ENCODE results near the gene PLXNB1. TPM values are rescaled to one million over a fixed set of nuclear protein-coding genes. Genes with fewer than 3 reads are reported as not detected.

The PLXNB1 gene
- total RNA-seq, 1 experiment from 2014 or later: 35.6 TPM

DNA sequence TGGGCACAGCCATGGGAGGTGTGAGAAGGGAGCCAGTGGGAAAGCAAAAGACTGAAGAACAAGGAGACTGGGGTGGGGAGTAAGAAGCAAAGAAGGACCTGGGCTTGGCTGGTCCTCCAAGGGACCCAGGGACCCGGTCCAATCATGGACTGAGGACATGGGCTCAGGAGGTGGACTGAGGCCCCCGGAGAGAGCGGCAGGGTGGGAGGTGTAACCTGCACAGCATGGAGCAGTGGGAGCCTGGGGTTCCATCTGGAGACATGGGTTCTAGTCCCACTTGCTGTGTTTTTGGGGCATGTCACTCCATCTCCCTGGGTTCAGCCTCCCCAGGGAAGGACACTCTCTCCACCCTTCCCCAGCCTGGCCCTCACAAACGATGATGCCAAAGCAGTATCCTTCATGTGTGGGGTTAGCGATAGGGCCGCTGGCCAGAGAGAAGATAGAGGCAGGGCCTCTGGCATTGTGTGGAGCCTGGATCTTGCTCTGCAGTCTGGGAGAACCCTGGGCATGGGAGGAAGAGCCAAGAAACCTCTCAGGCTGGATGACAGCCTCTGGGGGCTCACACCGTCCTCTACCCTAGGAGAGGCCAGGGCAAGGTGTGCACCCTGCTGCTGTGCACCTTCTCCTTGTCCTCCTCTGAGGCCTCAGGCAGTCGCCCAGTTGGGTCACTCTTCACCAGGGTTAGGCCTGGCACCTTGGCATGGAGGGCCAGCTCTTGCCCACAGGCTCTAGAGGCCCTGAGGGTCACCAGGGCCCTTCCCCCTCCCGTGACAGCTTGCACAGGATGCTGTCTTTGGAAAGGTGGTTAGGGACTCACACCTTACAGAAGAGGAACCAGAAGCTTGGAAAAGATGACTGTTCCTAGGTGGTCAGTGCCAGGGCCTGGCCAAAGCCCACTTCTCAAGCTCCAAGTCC, 31.9 kb downstream of the PLXNB1 start:
- intact Hi-C loops (cut with micrococcal nuclease): no loop called here
- H2AFZ ChIP-seq (ENCODE audit: low read depth, low read length, poor library complexity, severe bottlenecking): no peak overlapping the region
- H3K9me2 ChIP-seq (ENCODE audit: insufficient read depth): no peaks in the 10 kb centered on the region
- H3K36me3 ChIP-seq (ENCODE audit: control insufficient read depth in 1 of 2, insufficient read depth in 2 of 2, low read length in 2 of 2): no peaks in the 10 kb centered on the region
- DNase-seq (ENCODE audit: low read depth, low spot score) (no peak), ATAC-seq (no peak)
- POLR2A ChIA-PET: no interaction called here
- no TSS peak for BruUV-seq (replicated peaks)
- CTCF ChIA-PET: interaction anchor here (1.5 to 8.0 kb wide), 2 partner anchors 37 to 38 kb away, joined by 5 to 386 read pairs; no protein-coding TSS in a partner anchor
- RAD21 ChIA-PET (ENCODE audit: low non-redundant PET in 1 of 2, low total read pairs in 2 of 2, uncharacterized antibody in 2 of 2, unreplicated experiment in 2 of 2): no interaction called here
- H3K79me2 ChIP-seq (ENCODE audit: insufficient read depth, low read length): no peaks in the 10 kb centered on the region
- H3K27ac ChIP-seq (ENCODE audit: low read depth, low read length): no peak overlapping the region
- H3K9ac ChIP-seq (ENCODE audit: low read length): no peak overlapping the region
- no peak overlapping the region for H3K4me3 ChIP-seq (replicated peaks in 1 of 2; ENCODE audit: low read depth in 1 of 2, low read length in 2 of 2)
- no peaks in the 10 kb centered on the region for H3K27me3 ChIP-seq (ENCODE audit: insufficient read depth, low read length)
- no peak overlapping the region for H3K4me2 ChIP-seq (ENCODE audit: low read length)
- H4K20me1 ChIP-seq (ENCODE audit: insufficient read depth): no peaks in the 10 kb centered on the region
- H3K4me1 ChIP-seq (ENCODE audit: control insufficient read depth in 1 of 2, insufficient read depth in 2 of 2, low read length in 2 of 2): peaks cover 14 to 26% of the 10 kb centered on the region in 2 experiments
- H3K9me3 ChIP-seq (ENCODE audit: control insufficient read depth in 1 of 2, insufficient read depth in 1 of 2, low read depth in 1 of 2, low read length in 2 of 2): no peaks in the 10 kb centered on the region
- no peak for TF ChIP-seq TCF7L2 (IDR thresholded peaks at IDR 0.05; ENCODE audit: borderline replicate concordance, extremely low read depth, insufficient read depth, insufficient read length)
- no peak for TF ChIP-seq EGR1 (IDR thresholded peaks at IDR 0.05; ENCODE audit: low read depth)
- no peak for TF ChIP-seq ELF1 (IDR thresholded peaks at IDR 0.05; ENCODE audit: borderline replicate concordance, low read depth)

- Histone ChIP-seq H3K4me2 (ENCODE audit: low read length) (no peak overlapping the region), H3K27ac (ENCODE audit: low read depth, low read length) (no peak overlapping the region), H4K20me1 (ENCODE audit: insufficient read depth) (no peaks in the 10 kb centered on the region), H3K9me2 (ENCODE audit: insufficient read depth) (no peaks in the 10 kb centered on the region), H3K4me1 (ENCODE audit: control insufficient read depth in 1 of 2, insufficient read depth in 2 of 2, low read length in 2 of 2) (peaks cover 0 to 4% of the 10 kb centered on the region in 2 experiments; a peak in 1 of 4 replicates), H3K79me2 (ENCODE audit: insufficient read depth, low read length) (no peaks in the 10 kb centered on the region), H3K36me3 (ENCODE audit: control insufficient read depth in 1 of 2, insufficient read depth in 2 of 2, low read length in 2 of 2) (no peaks in the 10 kb centered on the region), H3K27me3 (ENCODE audit: insufficient read depth, low read length) (no peaks in the 10 kb centered on the region), H3K9me3 (ENCODE audit: control insufficient read depth in 1 of 2, insufficient read depth in 1 of 2, low read depth in 1 of 2, low read length in 2 of 2) (no peaks in the 10 kb centered on the region), H2AFZ (ENCODE audit: low read depth, low read length, poor library complexity, severe bottlenecking) (no peak overlapping the region), H3K4me3 (replicated peaks in 1 of 2; ENCODE audit: low read depth in 1 of 2, low read length in 2 of 2) (no peak overlapping the region), H3K9ac (ENCODE audit: low read length) (no peak overlapping the region)
- ChIA-PET CTCF (no interaction called here), POLR2A (no interaction called here), RAD21 (ENCODE audit: low non-redundant PET in 1 of 2, low total read pairs in 2 of 2, uncharacterized antibody in 2 of 2, unreplicated experiment in 2 of 2) (interaction anchor here in 1 of 2 experiments (0.6 kb wide), 1 partner anchor 628 kb away, joined by 7 read pairs; no protein-coding TSS in a partner anchor)
- no TSS peak for BruUV-seq (replicated peaks)
- ATAC-seq: no peak
- TF ChIP-seq CBX3 (IDR thresholded peaks at IDR 0.05; ENCODE audit: low read depth) (no peak), YY1 (IDR thresholded peaks at IDR 0.05; ENCODE audit: extremely low read depth, insufficient replicate concordance, low read depth, low read length) (no peak), TCF7L2 (IDR thresholded peaks at IDR 0.05; ENCODE audit: borderline replicate concordance, extremely low read depth, insufficient read depth, insufficient read length) (no peak), ATF3 (IDR thresholded peaks at IDR 0.05) (no peak)
- intact Hi-C loops (cut with micrococcal nuclease): no loop called here
- DNase-seq (ENCODE audit: low read depth, low spot score): no peak
These were observed 34.2 kb downstream of the PLXNB1 start for GRCh38 chr3:48395714-48396113.
